Ovary (tissue), 9 donors: Measurements from ENCODE around the gene LHX4. TPM values are rescaled to one million over a fixed set of nuclear protein-coding genes. Genes with fewer than 3 reads are reported as not detected.

ENCODE experiments used
- DNase-seq, 5 donors: peaks; one replicate each; pipeline ENCODE4 v3.0.0-alpha.2; 2019 to 2020
- H3K27ac ChIP-seq, 2 donors: fragments of 200-600 bp; one replicate each; pipeline versions ENCODE4 v1.5.1 to v1.8.0; 2019 to 2022
- H3K27me3 ChIP-seq: fragments of 200-600 bp; one replicate; pipeline ENCODE4 v1.8.0; 2022
- H3K36me3 ChIP-seq: fragments of 200-600 bp; sonication (generic); one replicate; pipeline ENCODE4 v1.5.1; 2019
- H3K4me1 ChIP-seq: one replicate; pipeline ENCODE4 v1.8.1; 2013; ENCODE audit warnings: mild to moderate bottlenecking, moderate library complexity; ENCODE audit not compliant: insufficient read depth
- H3K4me3 ChIP-seq: fragments of 200-600 bp; sonication (generic); one replicate; pipeline ENCODE4 v1.5.1; 2017
- H3K9me3 ChIP-seq, 2 donors: fragments of 200-600 bp in 1 of 2; sonication (generic) in 1 of 2; one replicate each; pipeline versions ENCODE4 v1.5.1 to v1.8.1; 2013 to 2019; ENCODE audit warnings: mild to moderate bottlenecking in 1 of 2, moderate library complexity in 1 of 2
- EP300 ChIP-seq: sonication (generic); formaldehyde crosslinking; IDR thresholded peaks from one replicate; pipeline ENCODE4 v1.6.1; 2017; ENCODE audit warnings: antibody characterized with exemption
- POLR2A ChIP-seq: fragments of 450-650 bp; IDR thresholded peaks from one replicate; pipeline ENCODE4 v1.6.1; 2017; ENCODE audit warnings: antibody characterized with exemption, mild to moderate bottlenecking, moderate library complexity
- WGBS, 3 donors: extraction: QIAGEN DNeasy Blood & Tissue Kit in 1 of 3; methylation state at CpG; one replicate each; pipeline versions ENCODE4 v1.1.5 to v1.1.7; 2013 to 2017; 5-methylcytosine and 5-hydroxymethylcytosine counted together
- intact Hi-C, 4 donors: fragments of 100-400 bp; cut with DNase I; formaldehyde crosslinking; loops; one replicate each; pipeline versions ENCODE4 v1.11.0 to v1.15.1; 2022 to 2023
- polyA plus RNA-seq, 2 donors: library from polyadenylated mRNA; stranded (reverse); fragments of 200-250 nt in 1 of 2; fragments of 350-450 nt in 1 of 2; fragmentation: Illumina TruSeq in 1 of 2; extraction: RNeasy Lipid Tissue Mini Kit (QIAGEN cat#74804) in 1 of 2; gene quantifications; one replicate each; pipeline ENCODE4 v1.2.3, GENCODE V29; 2013 to 2014
- total RNA-seq, 7 donors: library from RNA; depleted of rRNA in 2 of 7; stranded (reverse); fragments of >200 nt in 2 of 7; fragmentation: NEBNext Ultra II Directional in 3 of 7; extraction: Animal tissue kit (Norgen Biotek cat#: 25700) in 3 of 7; gene quantifications; one replicate each; pipeline versions ENCODE4 v1.1.0 to v1.2.4, GENCODE V29; 2016 to 2023
- TF ChIP-seq, protein P1 (sequence below), 3 donors: fragments of 450-650 bp in 2 of 3; fragments of 200-600 bp in 1 of 3; IDR thresholded peaks; one replicate each; pipeline versions ENCODE4 v1.5.1 to v1.8.0; 2016 to 2022; ENCODE audit warnings: antibody characterized with exemption in 3 of 3, mild to moderate bottlenecking in 1 of 3
- donor health status: DM: no; HTN: no; CAD: no; lungs with moderate emphysema.
- donor health status: DM: no; HTN: no; CAD: no.
- donor health status: Bipolar disorder and iron deficiency.
- donor health status: DM: yes; HTN: yes; CAD: no.
- donor health status: DM: no; HTN: no; CAD: no.
- donor health status: DM: yes; HTN: yes; CAD: no.

LHX4 gene
- total and polyA plus RNA-seq, 9 donors, result 0.05 to 0.10 TPM; not detected in 7

DNA sequence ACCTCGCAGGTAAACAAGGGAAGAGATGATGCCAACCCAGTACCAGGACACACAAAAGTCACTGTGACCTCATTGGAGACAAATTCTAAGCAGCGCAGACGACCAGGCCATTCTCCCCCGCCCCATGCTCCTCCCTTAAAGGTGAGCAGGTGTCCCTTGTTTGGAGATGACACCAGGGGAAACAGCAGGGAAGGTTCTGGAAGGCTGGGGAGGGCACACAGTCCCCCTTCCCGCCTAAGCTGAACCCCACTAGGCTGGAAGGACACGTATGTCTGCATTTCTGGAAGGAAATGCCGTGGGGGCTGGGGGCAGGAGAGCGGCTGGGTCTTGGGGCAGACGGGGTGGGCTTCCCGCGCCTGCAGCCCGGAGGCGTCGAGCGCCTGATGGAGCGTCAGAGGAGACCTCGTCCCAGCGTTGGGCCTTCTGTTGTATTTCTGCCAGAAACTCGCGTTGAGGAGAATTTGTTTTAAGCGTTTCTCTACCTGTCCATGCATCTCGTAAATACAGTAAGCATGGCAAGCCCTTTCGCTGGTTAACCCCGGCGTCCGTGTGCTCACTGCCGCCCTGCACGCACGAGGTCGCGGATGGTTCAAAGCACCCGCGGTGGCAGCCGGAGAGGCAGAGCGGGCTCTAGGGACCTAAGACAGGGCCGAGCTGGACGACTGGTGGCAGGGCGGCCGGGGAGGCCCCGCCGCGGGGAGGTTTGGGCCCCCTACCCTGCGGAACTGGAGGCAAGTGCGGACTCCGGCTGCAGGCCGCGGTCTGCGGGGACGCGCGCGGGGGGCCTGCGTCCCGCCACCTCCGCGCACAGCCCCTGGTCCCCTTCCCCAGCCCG is 1.2 kb upstream of the LHX4 start:
- TF ChIP-seq, protein P1, sequence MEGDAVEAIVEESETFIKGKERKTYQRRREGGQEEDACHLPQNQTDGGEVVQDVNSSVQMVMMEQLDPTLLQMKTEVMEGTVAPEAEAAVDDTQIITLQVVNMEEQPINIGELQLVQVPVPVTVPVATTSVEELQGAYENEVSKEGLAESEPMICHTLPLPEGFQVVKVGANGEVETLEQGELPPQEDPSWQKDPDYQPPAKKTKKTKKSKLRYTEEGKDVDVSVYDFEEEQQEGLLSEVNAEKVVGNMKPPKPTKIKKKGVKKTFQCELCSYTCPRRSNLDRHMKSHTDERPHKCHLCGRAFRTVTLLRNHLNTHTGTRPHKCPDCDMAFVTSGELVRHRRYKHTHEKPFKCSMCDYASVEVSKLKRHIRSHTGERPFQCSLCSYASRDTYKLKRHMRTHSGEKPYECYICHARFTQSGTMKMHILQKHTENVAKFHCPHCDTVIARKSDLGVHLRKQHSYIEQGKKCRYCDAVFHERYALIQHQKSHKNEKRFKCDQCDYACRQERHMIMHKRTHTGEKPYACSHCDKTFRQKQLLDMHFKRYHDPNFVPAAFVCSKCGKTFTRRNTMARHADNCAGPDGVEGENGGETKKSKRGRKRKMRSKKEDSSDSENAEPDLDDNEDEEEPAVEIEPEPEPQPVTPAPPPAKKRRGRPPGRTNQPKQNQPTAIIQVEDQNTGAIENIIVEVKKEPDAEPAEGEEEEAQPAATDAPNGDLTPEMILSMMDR (IDR thresholded peaks at IDR 0.05), result no peak
- TF ChIP-seq POLR2A, result no peak
- TF ChIP-seq EP300, result no peak
- no peak overlapping the region for H3K27ac ChIP-seq
- peak overlapping the region; percentile 47 for H3K4me3 ChIP-seq
- DNase-seq, result peak in 1 of 5 donors; percentile 30
- H3K4me1 ChIP-seq, result peaks cover 10% of the 10 kb centered on the region
- WGBS, 3 donors, result 4 to 6% (median 5%) methylated on average over 44 to 57 of the region's 57 CpGs
- H3K36me3 ChIP-seq, result no peaks in the 10 kb centered on the region
- H3K27me3 ChIP-seq, result no peaks in the 10 kb centered on the region
- H3K9me3 ChIP-seq, result no peaks in the 10 kb centered on the region
- intact Hi-C loops, result no loop called here

DNA sequence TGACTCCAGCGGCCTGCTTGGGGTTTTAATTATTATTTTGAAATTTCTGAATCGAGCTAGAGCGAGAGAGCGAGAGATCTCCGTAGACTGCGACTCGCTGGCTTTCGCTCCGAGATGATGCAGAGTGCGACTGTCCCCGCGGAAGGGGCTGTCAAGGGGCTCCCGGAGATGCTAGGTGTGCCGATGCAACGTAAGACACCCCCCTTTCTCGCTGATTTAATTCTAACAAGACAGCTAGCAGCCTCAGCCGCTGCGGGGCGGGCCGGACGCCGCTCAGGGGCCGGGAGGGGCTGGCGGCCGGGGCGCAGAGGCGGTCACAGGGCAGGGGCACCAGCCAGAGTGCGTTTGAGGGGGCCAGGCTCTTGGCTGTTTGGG is 339 bp downstream of the LHX4 start:
- Histone ChIP-seq H3K27ac (no peak overlapping the region), H3K4me3 (peak overlapping the region; percentile 47), H3K4me1 (peaks cover 11% of the 10 kb centered on the region), H3K9me3 (no peaks in the 10 kb centered on the region), H3K36me3 (no peaks in the 10 kb centered on the region), H3K27me3 (peaks cover 5% of the 10 kb centered on the region)
- no peak for DNase-seq
- intact Hi-C loops, result no loop called here
- 0 to 1% (median 1%) methylated on average over 28 of the region's 28 CpGs for WGBS, 3 donors
- no peak for TF ChIP-seq POLR2A
- no peak for TF ChIP-seq EP300
- TF ChIP-seq, protein P1 (IDR thresholded peaks at IDR 0.05), result no peak

GRCh38 chr1:180230791-180231505 is 884 bp downstream of the LHX4 start:
- H3K27me3 ChIP-seq, result peaks cover 5% of the 10 kb centered on the region
- no peak for DNase-seq
- H3K36me3 ChIP-seq, result no peaks in the 10 kb centered on the region
- H3K4me3 ChIP-seq, result peak overlapping the region; percentile 47
- H3K27ac ChIP-seq, result no peak overlapping the region
- intact Hi-C loops, result no loop called here
- H3K9me3 ChIP-seq, result no peaks in the 10 kb centered on the region
- 1% methylated on average over 36 to 65 of the region's 65 CpGs for whole genome bisulfite sequencing, 3 donors
- TF ChIP-seq, protein P1 (IDR thresholded peaks at IDR 0.05), result no peak
- TF ChIP-seq EP300, result no peak
- TF ChIP-seq POLR2A, result no peak
- peaks cover 11% of the 10 kb centered on the region for H3K4me1 ChIP-seq

DNA sequence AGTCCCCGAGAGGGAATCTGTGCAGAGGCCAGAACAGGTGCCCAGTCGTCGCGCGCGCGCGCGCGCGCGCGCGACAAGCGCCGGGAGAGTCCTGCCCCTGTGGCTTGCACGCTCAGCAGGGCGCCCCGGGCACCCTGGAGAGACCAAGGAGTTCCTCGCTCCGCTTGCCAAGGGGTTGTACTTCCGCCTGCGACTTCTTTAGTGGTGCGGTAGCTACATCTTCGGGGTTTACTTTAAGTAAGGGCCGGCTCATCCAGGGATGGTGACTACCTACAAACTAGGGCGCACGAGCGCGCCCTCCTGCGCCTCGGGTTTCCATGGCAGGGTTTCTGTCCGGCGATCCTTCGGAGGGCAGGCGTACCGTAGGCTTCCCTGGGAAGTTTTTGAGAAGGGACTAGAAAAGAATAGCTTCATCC is 1.4 kb downstream of the LHX4 start:
- intact Hi-C loops, result no loop called here
- TF ChIP-seq POLR2A (no peak), EP300 (no peak)
- TF ChIP-seq, protein P1 (IDR thresholded peaks at IDR 0.05), result no peak
- 1% methylated on average over 28 to 37 of the region's 37 CpGs for WGBS, 3 donors
- no peak overlapping the region for H3K27ac ChIP-seq
- H3K36me3 ChIP-seq, result no peaks in the 10 kb centered on the region
- H3K9me3 ChIP-seq, result no peaks in the 10 kb centered on the region
- peaks cover 5% of the 10 kb centered on the region for H3K27me3 ChIP-seq
- peak overlapping the region; percentile 47 for H3K4me3 ChIP-seq
- H3K4me1 ChIP-seq, result peaks cover 11% of the 10 kb centered on the region
- DNase-seq, result no peak
